ENCODE results near the gene COL5A1.
"Not testable (repeated sequence)": the region's sequence is repeated elsewhere in the genome, so short reads cannot be mapped to it uniquely, and the experiment has no call there.

Gene COL5A1

GRCh38 chr9:134678666-134679443 is 37.3 kb downstream of the COL5A1 start:
- no peak for DNase-seq (ENCODE audit: low spot score)

DNA sequence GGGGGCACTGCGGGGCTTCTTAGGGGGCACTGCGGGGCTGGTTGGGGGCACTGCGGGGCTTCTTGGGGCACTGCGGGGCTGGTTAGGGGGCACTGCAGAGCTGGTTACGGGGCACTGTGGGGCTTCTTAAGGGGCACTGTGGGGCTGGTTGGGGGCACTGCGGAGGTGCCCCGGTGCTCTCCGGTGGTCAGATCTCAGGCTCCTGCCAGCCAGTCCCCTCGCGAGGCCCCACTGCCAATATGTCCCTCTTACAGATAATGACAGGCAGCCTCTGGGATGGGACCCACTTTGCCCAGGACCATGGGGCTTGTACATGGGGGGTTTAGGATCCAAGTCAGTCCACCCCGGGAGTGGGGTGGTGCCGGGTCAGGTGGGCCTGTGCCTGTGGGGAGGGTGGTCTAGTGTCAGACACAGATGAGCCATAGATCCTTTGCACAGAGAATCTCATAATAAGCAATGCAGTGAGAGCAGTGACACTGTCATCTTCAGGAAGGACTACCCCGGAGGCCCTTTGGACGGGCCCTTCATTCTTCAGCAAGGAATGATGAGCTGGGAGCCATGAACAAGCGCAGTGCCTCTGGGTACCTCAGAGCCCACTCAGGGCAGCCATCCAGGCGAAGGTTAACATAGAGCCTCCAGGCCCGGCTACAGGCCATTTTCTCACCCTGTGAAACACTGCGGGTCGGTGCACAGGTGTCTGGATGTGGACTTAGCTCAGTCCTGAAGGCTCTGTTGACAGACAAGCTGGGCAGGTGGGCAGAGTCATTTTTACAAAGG is 38.2 kb downstream of the COL5A1 start:
- no peak for DNase-seq (ENCODE audit: low spot score)

- no peak for DNase-seq (ENCODE audit: low spot score)
Measured at GRCh38 chr9:134680393-134681060, 38.9 kb downstream of the COL5A1 start.

GRCh38 chr9:134681061-134681661 is 39.6 kb downstream of the COL5A1 start:
- no peak for DNase-seq (ENCODE audit: low spot score)

DNA sequence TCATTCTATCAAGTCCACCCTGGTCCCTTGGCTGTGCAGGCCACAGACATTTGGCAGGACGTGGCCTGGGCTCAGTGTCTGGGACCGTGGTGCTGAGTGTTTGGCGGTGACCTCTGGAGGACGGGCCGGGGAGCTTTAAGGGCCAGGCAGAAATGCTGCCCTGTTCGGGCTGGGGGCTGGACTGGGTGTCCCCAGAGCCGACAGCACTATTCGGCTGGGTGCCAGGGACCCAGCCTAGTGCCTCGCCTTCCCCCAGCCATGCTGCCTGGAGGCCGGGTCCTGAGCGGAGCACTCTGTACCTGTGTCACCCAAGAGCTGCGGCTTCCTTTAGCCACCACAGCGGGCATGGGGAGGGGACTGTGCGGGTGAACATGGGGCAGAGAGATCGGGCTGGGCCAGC is 40.4 kb downstream of the COL5A1 start:
- no peak for DNase-seq (ENCODE audit: low spot score)

GRCh38 chr9:134682651-134683364 is 41.2 kb downstream of the COL5A1 start:
- no peak for DNase-seq (ENCODE audit: low spot score)

GRCh38 chr9:134683714-134684374 is 42.2 kb downstream of the COL5A1 start:
- DNase-seq (ENCODE audit: low spot score), result no peak

DNA sequence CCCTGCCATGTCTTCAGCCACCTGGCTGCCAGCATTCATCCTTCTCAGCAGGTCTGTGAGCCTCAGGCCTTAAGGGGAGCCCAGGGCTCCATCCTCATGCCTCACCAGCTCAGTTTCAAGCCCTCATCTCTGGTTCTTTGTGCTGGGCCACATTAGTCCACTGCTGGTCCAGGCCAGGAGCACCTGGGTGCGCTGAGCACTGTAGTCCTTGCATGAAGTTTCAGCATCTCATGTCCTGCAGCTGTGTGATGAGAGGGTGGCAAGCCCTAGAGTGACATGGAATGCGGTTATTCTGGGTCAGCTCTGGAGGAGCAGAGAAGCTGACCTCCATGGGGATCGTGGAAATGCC is 42.7 kb downstream of the COL5A1 start:
- DNase-seq (ENCODE audit: low spot score), result no peak

DNA sequence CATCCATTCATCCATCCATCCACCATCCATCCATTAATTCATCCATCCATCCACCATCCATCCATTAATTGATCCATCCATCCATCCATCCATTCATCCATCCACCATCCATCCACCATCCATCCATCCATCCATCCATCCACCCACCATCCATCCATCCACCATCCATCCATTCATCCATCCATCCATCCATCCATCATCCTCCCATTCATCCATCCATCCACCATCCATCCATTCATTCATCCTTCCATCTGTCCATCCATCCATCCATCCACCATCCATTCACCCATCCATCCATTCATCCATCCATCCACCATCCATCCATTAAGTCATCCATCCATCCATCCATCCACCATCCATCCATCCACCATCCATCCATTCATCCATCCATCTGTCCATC is 43.3 kb downstream of the COL5A1 start:
- not testable (repeated sequence) for DNase-seq (ENCODE audit: low spot score)

- no peak for DNase-seq (ENCODE audit: low spot score)
Measured at GRCh38 chr9:134685784-134686183, 44.2 kb downstream of the COL5A1 start.

- DNase-seq (ENCODE audit: low spot score), result no peak
Measured at GRCh38 chr9:134686896-134687295, 45.3 kb downstream of the COL5A1 start.

GRCh38 chr9:134687556-134687955 is 46.0 kb downstream of the COL5A1 start:
- no peak for DNase-seq (ENCODE audit: low spot score)

GRCh38 chr9:134688231-134688630 is 46.6 kb downstream of the COL5A1 start:
- DNase-seq (ENCODE audit: low spot score), result no peak

DNA sequence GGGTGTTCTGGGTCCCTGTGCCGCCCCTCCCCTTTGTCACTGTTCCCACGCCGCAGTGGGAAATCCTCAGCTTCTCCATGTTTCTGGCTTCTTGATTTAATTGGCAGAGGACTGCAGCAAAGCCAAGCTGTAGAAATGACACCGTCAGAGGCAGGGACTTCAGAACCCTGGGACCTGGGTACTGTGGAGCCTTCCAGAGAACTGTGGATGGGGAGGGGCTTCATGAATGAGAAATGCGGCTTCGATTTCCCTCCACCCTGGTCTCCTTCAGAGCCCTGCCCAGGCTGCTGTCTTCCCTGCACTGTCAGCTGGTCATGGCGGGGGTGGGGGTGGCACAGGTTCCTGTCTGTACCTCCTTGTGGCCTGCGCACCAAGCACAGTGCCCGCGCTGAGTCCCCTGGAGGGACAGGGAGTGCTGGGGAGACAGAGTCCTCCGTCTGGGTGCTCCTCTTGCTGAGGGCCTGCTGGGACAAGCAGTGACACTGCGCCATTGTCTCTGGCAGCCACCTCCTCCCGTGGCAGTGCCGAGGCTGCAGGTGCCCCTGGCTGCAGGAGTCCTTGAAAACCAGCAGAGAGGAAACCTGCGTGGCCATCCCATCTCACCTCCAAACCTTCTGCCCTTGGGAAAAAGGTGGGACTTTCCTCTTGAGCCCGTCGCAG is 47.2 kb downstream of the COL5A1 start:
- no peak for DNase-seq (ENCODE audit: low spot score)

DNA sequence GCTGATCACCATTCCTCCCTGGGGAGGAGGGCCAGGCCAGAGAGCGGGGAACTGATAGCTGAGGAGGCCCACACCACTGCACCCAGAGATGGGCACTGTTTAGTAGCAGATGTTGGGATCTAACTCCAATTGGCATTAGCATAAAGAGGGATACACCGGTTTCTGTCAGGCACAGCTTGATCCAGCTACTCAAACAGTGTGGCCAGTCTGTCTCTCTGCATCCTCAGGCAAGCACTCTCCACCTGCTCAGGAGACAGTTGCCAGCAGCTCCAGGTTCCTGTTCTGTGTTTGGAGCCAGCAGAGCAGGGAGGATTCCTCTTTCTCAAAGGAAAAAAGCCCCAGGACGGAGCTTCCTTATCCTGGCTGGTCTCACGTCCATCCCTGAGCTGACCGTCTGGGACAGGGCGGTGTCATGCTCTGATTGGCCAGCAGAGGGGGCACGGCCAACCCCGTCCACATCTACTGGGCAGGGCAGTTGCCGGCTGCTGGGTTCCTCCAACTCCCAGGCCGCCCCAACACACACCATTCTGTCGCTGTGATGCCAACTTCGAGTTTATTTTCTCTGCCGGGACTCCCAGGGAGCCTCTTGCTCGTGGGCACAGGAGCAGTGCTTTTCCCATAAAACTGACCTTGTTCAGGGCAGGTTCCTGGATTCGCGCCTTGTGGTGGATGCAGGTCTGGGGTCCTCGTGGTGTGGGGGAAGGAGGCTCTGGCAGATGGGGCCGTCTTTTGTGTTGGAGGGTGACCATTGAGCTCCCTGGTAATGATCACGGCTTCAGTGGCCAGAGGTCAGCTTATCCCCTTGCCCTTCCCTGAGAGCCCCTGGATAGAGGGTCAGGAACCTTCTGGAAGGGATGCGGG is 47.9 kb downstream of the COL5A1 start:
- DNase-seq (ENCODE audit: low spot score), result peak; percentile 75

GRCh38 chr9:134690301-134690751 is 48.7 kb downstream of the COL5A1 start:
- DNase-seq (ENCODE audit: low spot score), result no peak

GRCh38 chr9:134690946-134691694 is 49.5 kb downstream of the COL5A1 start:
- no peak for DNase-seq (ENCODE audit: low spot score)

- no peak for DNase-seq (ENCODE audit: low spot score)
Measured at GRCh38 chr9:134691695-134692572, 50.3 kb downstream of the COL5A1 start.

All from COLO829 (cell line).